Vagina (tissue), 2 donors: ENCODE results near the gene GALNT11. TPM values are rescaled to one million over a fixed set of nuclear protein-coding genes. Genes with fewer than 3 reads are reported as not detected.

Experiments
- DNase-seq, 2 donors: peaks; one replicate each; pipeline ENCODE4 v3.0.0-alpha.2; 2017; ENCODE audit errors: extremely low spot score in 2 of 2
- H3K27ac ChIP-seq: fragments of 200-600 bp; sonication (generic); one replicate; pipeline ENCODE4 v1.5.1; 2019
- H3K27me3 ChIP-seq: fragments of 200-600 bp; sonication (generic); one replicate; pipeline ENCODE4 v1.5.1; 2019
- H3K36me3 ChIP-seq, 2 donors: fragments of 200-600 bp; sonication (generic); one replicate each; pipeline ENCODE4 v1.5.1; 2017 to 2019
- H3K4me1 ChIP-seq: fragments of 200-600 bp; sonication (generic); one replicate; pipeline ENCODE4 v1.5.1; 2019
- H3K4me3 ChIP-seq, 2 donors: fragments of 200-600 bp; sonication (generic); 1 replicate in 1 of 2; 2 replicates in 1 of 2; pipeline ENCODE4 v1.5.1; 2016 to 2019
- H3K9me3 ChIP-seq: fragments of 200-600 bp; sonication (generic); one replicate; pipeline ENCODE4 v1.5.1; 2019
- CTCF ChIP-seq, 3 experiments: fragments of 450-650 bp in 2 of 3; fragments of 200-600 bp in 1 of 3; sonication (generic) in 1 of 3; IDR thresholded peaks; one replicate each; pipeline ENCODE4 v1.5.1; 2017 to 2019; ENCODE audit warnings: antibody characterized with exemption in 3 of 3, mild to moderate bottlenecking in 2 of 3, moderate library complexity in 2 of 3
- POLR2A ChIP-seq, 2 donors: fragments of 450-650 bp; IDR thresholded peaks; one replicate each; pipeline ENCODE4 v1.6.1; 2017; ENCODE audit warnings: antibody characterized with exemption in 2 of 2, mild to moderate bottlenecking in 2 of 2, moderate library complexity in 2 of 2
- POLR2AphosphoS5 ChIP-seq, 2 donors: sonication (generic); formaldehyde crosslinking; IDR thresholded peaks; one replicate each; pipeline ENCODE4 v1.9.0; 2017; ENCODE audit warnings: antibody characterized with exemption in 2 of 2, mild to moderate bottlenecking in 2 of 2, low read depth in 1 of 2; ENCODE audit not compliant: insufficient read depth in 1 of 2
- intact Hi-C: fragments of 100-400 bp; cut with DNase I; formaldehyde crosslinking; loops from one replicate; pipeline ENCODE4 v1.15.1; 2023
- total RNA-seq: library from RNA; depleted of rRNA; stranded (reverse); fragments of >200 nt; gene quantifications from one replicate; pipeline ENCODE4 v1.2.3, GENCODE V29; 2016

Gene GALNT11
- total RNA-seq, 1 donor from 2014 or later: 46.9 TPM

DNA sequence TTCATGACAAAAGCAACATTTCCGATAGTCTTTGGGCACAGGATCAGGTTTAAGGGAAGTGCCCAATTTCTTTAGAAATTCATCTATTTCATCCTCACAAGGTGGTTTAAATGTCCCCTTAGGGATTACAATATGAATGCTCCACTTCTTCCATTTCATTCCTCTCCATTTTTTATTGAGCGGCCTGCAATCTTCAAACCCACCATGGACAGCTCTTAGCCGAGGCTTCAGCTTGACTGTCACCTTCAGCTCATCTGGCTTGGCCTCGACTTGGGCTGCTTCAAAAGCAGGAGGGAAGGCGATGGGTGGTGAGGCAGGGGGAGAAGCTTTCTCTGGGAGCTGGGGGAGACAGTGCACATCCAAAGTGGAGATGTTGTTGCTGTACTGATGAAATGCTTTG, 123.2 kb downstream of the GALNT11 start:
- no peaks in the 10 kb centered on the region for H3K4me1 ChIP-seq
- peaks cover 0 to 80% of the 10 kb centered on the region in 2 donors for H3K36me3 ChIP-seq
- no peak overlapping the region for H3K4me3 ChIP-seq
- no peaks in the 10 kb centered on the region for H3K9me3 ChIP-seq
- intact Hi-C loops: no loop called here
- TF ChIP-seq POLR2A (IDR thresholded peaks at IDR 0.05) (no peak), POLR2AphosphoS5 (IDR thresholded peaks at IDR 0.05; ENCODE audit: insufficient read depth in 1 of 2, low read depth in 1 of 2) (no peak), CTCF (IDR thresholded peaks at IDR 0.05) (no peak)
- H3K27ac ChIP-seq: no peak overlapping the region
- DNase-seq: no peak
- H3K27me3 ChIP-seq: no peaks in the 10 kb centered on the region

DNA sequence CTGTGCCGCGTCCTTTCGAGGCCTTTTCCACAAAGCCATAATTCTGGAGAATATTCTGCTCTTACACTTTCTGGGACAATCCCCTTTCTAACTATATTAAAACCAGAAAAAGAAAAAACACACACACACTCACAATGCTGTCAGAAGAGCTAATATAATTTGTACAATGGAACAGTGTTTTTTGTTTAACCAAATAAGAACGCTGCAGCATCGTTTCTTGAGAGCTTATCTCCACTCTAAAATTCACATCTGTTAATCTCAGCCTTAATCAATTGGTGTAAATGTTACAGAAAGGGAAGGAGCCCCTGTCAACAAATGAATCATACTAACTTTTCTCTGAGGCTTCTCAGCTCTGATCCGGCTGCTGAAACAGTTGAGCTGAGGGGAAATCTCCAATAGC, 123.9 kb downstream of the GALNT11 start:
- TF ChIP-seq CTCF (IDR thresholded peaks at IDR 0.05) (no peak), POLR2A (IDR thresholded peaks at IDR 0.05) (no peak)
- Histone ChIP-seq H3K9me3 (no peaks in the 10 kb centered on the region), H3K27me3 (no peaks in the 10 kb centered on the region), H3K27ac (no peak overlapping the region), H3K4me1 (no peaks in the 10 kb centered on the region), H3K36me3 (peaks cover 0 to 81% of the 10 kb centered on the region in 2 donors), H3K4me3 (no peak overlapping the region)
- no peak for DNase-seq
- intact Hi-C loops: no loop called here

DNA sequence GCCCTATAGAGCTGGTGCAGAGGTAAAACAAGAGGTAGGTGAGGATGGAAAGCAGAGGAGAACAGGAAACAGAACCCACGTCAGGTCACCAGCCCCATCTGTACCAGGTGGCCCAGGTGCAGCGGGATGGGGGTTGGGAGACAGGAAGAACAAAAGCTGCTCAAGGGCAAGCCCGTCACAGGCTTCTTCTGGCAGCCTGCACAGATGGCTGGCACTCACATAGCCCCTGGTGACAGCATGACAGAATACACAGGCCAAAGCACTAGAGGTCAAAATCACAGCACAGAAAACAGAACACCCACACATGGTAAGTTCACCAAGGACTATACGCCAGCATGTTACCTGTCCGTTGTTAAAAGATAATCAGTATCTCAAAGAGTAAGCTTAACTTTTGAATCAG, 126.8 kb downstream of the GALNT11 start:
- no peak for DNase-seq

DNA sequence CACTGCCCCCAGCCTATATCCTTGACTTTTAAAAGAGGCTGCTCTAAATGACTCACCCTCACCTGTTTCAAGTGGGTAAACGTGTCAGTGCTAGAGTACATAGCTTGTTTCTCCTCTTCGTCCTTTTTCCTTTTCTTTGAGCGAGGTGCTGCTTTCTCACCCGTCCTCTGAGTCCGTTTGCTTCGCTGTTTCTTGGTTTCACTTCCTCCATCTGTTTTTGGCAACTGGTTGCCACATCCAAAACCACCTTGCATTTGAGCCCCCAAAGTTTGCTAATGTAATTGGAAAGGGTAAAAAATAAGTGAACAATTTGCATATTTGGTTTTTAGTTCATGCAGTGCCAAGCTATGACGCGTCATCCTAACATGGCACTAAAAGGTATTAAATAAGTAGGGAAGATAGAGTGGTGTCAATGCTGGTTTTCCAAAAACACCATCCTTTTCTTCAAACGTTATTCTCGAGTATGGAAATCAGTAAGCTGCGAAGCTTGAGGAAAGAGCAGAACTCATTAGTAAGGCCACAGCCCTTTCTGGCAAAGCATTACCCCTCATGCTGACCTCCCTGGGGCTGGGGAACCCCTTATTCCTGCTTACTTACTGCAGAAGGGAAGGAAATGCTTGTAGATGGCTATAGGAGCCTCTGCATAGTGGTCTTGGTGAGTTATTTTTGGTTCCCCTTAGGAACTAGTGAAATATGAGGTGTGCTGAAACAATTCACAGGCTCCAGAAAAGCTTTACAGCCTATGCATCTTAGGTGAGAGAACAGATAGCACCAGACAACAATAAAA, 133.5 kb downstream of the GALNT11 start:
- intact Hi-C loops: no loop called here
- H3K27me3 ChIP-seq: no peaks in the 10 kb centered on the region
- no peak overlapping the region for H3K4me3 ChIP-seq
- no peak for DNase-seq
- no peak overlapping the region for H3K27ac ChIP-seq
- peaks cover 0 to 63% of the 10 kb centered on the region in 2 donors for H3K36me3 ChIP-seq
- H3K4me1 ChIP-seq: no peaks in the 10 kb centered on the region
- TF ChIP-seq POLR2A (IDR thresholded peaks at IDR 0.05) (no peak), CTCF (IDR thresholded peaks at IDR 0.05) (no peak), POLR2AphosphoS5 (IDR thresholded peaks at IDR 0.05; ENCODE audit: insufficient read depth in 1 of 2, low read depth in 1 of 2) (no peak)
- H3K9me3 ChIP-seq: no peaks in the 10 kb centered on the region

More for the DNA sequence above, 126.8 kb downstream of the GALNT11 start:
- Histone ChIP-seq H3K4me1 (no peaks in the 10 kb centered on the region), H3K36me3 (peaks cover 0 to 92% of the 10 kb centered on the region in 2 donors), H3K27me3 (no peaks in the 10 kb centered on the region), H3K4me3 (no peak overlapping the region), H3K27ac (no peak overlapping the region), H3K9me3 (no peaks in the 10 kb centered on the region)
- intact Hi-C loops: no loop called here
- no peak for TF ChIP-seq CTCF (IDR thresholded peaks at IDR 0.05)
- no peak for TF ChIP-seq POLR2A (IDR thresholded peaks at IDR 0.05)
- TF ChIP-seq POLR2AphosphoS5 (IDR thresholded peaks at IDR 0.05; ENCODE audit: insufficient read depth in 1 of 2, low read depth in 1 of 2): no peak

DNA sequence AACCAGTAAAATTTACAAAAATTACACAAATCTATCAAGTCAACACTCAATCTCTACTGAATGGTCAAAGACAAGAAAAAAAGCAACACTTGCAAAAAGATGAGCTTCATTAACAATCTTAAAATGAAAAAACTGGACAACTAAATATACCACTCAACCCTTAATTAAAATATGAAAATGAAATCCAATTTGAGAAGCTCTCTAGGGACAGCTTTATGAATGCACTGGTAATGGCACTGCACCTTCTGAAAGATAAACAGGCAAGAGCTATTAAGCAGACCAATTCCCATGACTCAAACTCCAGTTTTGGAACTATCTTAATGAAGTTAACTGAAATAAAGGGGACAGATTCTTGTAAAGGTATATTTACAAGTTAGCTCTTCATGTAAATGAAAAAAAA, 135.7 kb downstream of the GALNT11 start:
- intact Hi-C loops: no loop called here
- Histone ChIP-seq H3K27ac (no peak overlapping the region), H3K4me1 (no peaks in the 10 kb centered on the region), H3K27me3 (no peaks in the 10 kb centered on the region), H3K36me3 (peaks cover 0 to 57% of the 10 kb centered on the region in 2 donors), H3K4me3 (no peak overlapping the region), H3K9me3 (no peaks in the 10 kb centered on the region)
- TF ChIP-seq POLR2A (IDR thresholded peaks at IDR 0.05) (no peak), CTCF (IDR thresholded peaks at IDR 0.05) (no peak), POLR2AphosphoS5 (IDR thresholded peaks at IDR 0.05; ENCODE audit: insufficient read depth in 1 of 2, low read depth in 1 of 2) (no peak)
- DNase-seq: no peak
